Urinary bladder (tissue), 4 donors: ENCODE measurements around the gene SUCLG1. TPM values are rescaled to one million over a fixed set of nuclear protein-coding genes. Genes with fewer than 3 reads are reported as not detected.
A peak's percentile ranks its signal among the peaks of the same experiment; 100 is the strongest.
"Not testable (repeated sequence)": the region's sequence is repeated elsewhere in the genome, so short reads cannot be mapped to it uniquely, and the experiment has no call there.

Source experiments
- DNase-seq: peaks from one replicate; pipeline ENCODE4 v3.0.0-alpha.2; 2015; ENCODE audit errors: extremely low spot score
- H3K27ac ChIP-seq: one replicate; pipeline ENCODE4 v1.5.1; 2013; ENCODE audit warnings: low read depth, mild to moderate bottlenecking, moderate library complexity
- H3K36me3 ChIP-seq: one replicate; pipeline ENCODE4 v1.6.1; 2013; ENCODE audit warnings: mild to moderate bottlenecking, moderate library complexity; ENCODE audit not compliant: insufficient read depth
- H3K4me1 ChIP-seq: one replicate; pipeline ENCODE4 v1.6.1; 2013; ENCODE audit warnings: mild to moderate bottlenecking, moderate library complexity; ENCODE audit not compliant: insufficient read depth
- H3K4me3 ChIP-seq: one replicate; pipeline ENCODE4 v1.5.1; 2013; ENCODE audit warnings: low read depth, low read length
- WGBS: extraction: QIAGEN DNeasy Blood & Tissue Kit; methylation state at CpG from one replicate; pipeline ENCODE4 v1.1.7; 2013; 5-methylcytosine and 5-hydroxymethylcytosine counted together
- polyA plus RNA-seq: library from polyadenylated mRNA; stranded (reverse); fragments of 200-250 nt; gene quantifications from one replicate; pipeline ENCODE4 v1.2.3, GENCODE V29; 2013
- total RNA-seq: library from RNA; depleted of rRNA; stranded (reverse); fragments of >200 nt; gene quantifications from one replicate; pipeline ENCODE4 v1.2.3, GENCODE V29; 2014
- donor health status: healthy with polysubstance abuse.
- donor health status: healthy.

SUCLG1 gene
- total and polyA plus RNA-seq, 2 donors = 80.7 to 142 TPM

GRCh38 chr2:84482603-84483002 lies 23.5 kb upstream of the SUCLG1 start:
- WGBS = 62% methylated on average over 3 of the region's 3 CpGs
- no peak for DNase-seq
- Histone ChIP-seq H3K4me1 (no peaks in the 10 kb centered on the region), H3K27ac (no peak overlapping the region), H3K4me3 (no peak overlapping the region), H3K36me3 (no peaks in the 10 kb centered on the region)

DNA sequence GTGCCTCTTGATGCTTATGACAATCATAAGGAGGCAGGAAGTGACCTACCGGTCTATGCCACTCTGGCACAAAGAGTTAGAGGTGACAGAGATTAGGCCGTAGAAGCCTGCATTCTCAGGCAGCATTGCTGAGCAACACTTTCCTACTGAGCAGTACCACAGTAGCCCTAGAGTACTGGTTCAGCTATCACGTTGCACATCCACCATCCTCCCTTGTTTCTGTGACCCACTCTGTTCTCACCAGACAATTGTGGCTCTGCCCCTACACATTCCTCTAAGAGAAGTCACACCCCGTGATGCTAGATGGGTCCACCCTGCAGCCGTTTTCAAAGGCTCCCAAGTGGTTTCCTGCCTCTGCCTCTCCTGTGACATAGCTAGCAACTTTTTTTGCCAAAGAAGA lies 22.6 kb upstream of the SUCLG1 start:
- WGBS = 54% methylated on average over 5 of the region's 5 CpGs
- Histone ChIP-seq H3K4me1 (no peaks in the 10 kb centered on the region), H3K27ac (no peak overlapping the region), H3K36me3 (no peaks in the 10 kb centered on the region), H3K4me3 (no peak overlapping the region)
- DNase-seq = no peak

DNA sequence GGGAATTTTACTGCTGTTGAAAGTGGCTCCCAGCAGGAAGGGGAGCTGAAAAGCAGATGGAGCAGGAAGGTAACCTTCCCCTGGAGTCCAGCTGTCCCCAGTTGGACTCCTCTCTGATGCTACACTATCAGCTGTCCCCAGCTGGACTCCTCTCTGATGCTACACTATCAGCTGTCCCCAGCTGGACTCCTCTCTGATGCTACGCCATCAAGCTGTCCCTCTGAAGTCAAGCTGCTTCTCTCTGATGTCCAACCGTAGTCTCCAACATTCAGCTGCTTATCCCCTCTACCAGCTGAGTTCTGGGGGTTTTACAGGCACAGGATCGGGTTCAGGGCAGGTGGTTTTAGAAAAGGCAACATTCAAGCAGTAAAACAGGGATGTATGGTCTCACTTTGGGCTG lies 19.8 kb upstream of the SUCLG1 start:
- DNase-seq = no peak
- Histone ChIP-seq H3K27ac (no peak overlapping the region), H3K36me3 (no peaks in the 10 kb centered on the region), H3K4me3 (no peak overlapping the region), H3K4me1 (no peaks in the 10 kb centered on the region)
- 75% methylated on average over 3 of the region's 3 CpGs for WGBS

GRCh38 chr2:84477886-84478285 lies 18.8 kb upstream of the SUCLG1 start:
- DNase-seq = no peak
- Histone ChIP-seq H3K4me1 (no peaks in the 10 kb centered on the region), H3K4me3 (no peak overlapping the region), H3K36me3 (no peaks in the 10 kb centered on the region), H3K27ac (no peak overlapping the region)
- 29% methylated on average over 1 of the region's 1 CpG for WGBS

GRCh38 chr2:84474176-84474575 lies 15.1 kb upstream of the SUCLG1 start:
- Histone ChIP-seq H3K4me3 (no peak overlapping the region), H3K27ac (no peak overlapping the region), H3K4me1 (no peaks in the 10 kb centered on the region), H3K36me3 (no peaks in the 10 kb centered on the region)
- WGBS = 84% methylated on average over 4 of the region's 4 CpGs
- peak; percentile 39 for DNase-seq

GRCh38 chr2:84472856-84473565 lies 13.9 kb upstream of the SUCLG1 start:
- no peak for DNase-seq
- WGBS = 51% methylated on average over 6 of the region's 6 CpGs
- H3K27ac ChIP-seq = no peak overlapping the region
- no peaks in the 10 kb centered on the region for H3K4me1 ChIP-seq
- no peak overlapping the region for H3K4me3 ChIP-seq
- H3K36me3 ChIP-seq = no peaks in the 10 kb centered on the region

GRCh38 chr2:84472423-84472822 lies 13.3 kb upstream of the SUCLG1 start:
- H3K27ac ChIP-seq, H3K4me1 ChIP-seq, H3K4me3 ChIP-seq, H3K36me3 ChIP-seq, DNase-seq: not testable (repeated sequence)
- 19% methylated on average over 2 of the region's 2 CpGs for WGBS

- WGBS = 69% methylated on average over 1 of the region's 1 CpG
- DNase-seq = no peak
Observed at GRCh38 chr2:84467389-84467788, 8.3 kb upstream of the SUCLG1 start.

GRCh38 chr2:84461310-84461709 lies 2.2 kb upstream of the SUCLG1 start:
- Histone ChIP-seq H3K27ac (no peak overlapping the region), H3K4me3 (no peak overlapping the region), H3K36me3 (no peaks in the 10 kb centered on the region), H3K4me1 (no peaks in the 10 kb centered on the region)
- WGBS = 76% methylated on average over 3 of the region's 3 CpGs
- no peak for DNase-seq

More at GRCh38 chr2:84467389-84467788, 8.3 kb upstream of the SUCLG1 start:
- no peaks in the 10 kb centered on the region for H3K4me1 ChIP-seq
- no peaks in the 10 kb centered on the region for H3K36me3 ChIP-seq
- no peak overlapping the region for H3K27ac ChIP-seq
- no peak overlapping the region for H3K4me3 ChIP-seq

GRCh38 chr2:84460670-84461069 lies 1.6 kb upstream of the SUCLG1 start:
- Histone ChIP-seq H3K27ac (no peak overlapping the region), H3K4me3 (no peak overlapping the region), H3K36me3 (no peaks in the 10 kb centered on the region), H3K4me1 (no peaks in the 10 kb centered on the region)
- WGBS = 71% methylated on average over 2 of the region's 2 CpGs
- DNase-seq = no peak

GRCh38 chr2:84459944-84460429 lies 907 bp upstream of the SUCLG1 start:
- no peak overlapping the region for H3K27ac ChIP-seq
- WGBS = 11% methylated on average over 4 of the region's 4 CpGs
- no peaks in the 10 kb centered on the region for H3K36me3 ChIP-seq
- H3K4me3 ChIP-seq = peak overlapping the region; percentile 93
- no peaks in the 10 kb centered on the region for H3K4me1 ChIP-seq
- no peak for DNase-seq

GRCh38 chr2:84458551-84459017 lies 496 bp downstream of the SUCLG1 start:
- Histone ChIP-seq H3K4me1 (peaks cover 2% of the 10 kb centered on the region), H3K27ac (peak overlapping the region; percentile 90), H3K4me3 (peak overlapping the region; percentile 93), H3K36me3 (no peaks in the 10 kb centered on the region)
- WGBS = under 1% methylated on average over 16 of the region's 16 CpGs
- DNase-seq = no peak

DNA sequence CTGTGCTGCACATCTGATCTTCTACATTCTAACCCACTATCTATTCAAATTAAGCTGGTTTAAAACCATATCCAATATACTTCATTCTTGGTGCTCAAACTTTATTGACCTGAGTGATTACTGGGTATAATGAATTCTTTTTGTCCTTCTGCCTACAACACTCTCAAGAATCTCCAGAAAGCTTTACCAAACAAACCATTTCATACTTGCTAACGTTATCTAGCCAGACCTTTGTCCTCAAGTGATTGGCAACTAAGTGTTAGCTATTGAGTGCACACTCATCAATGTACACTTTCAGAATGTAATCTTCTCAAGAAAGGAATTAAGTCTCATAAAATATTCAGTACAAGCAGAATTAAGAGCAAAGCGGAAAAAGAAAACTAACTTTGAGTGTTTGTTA lies 1.4 kb downstream of the SUCLG1 start:
- H3K27ac ChIP-seq = no peak overlapping the region
- H3K4me1 ChIP-seq = peaks cover 2% of the 10 kb centered on the region
- no peaks in the 10 kb centered on the region for H3K36me3 ChIP-seq
- WGBS = 66% methylated on average over 2 of the region's 2 CpGs
- DNase-seq = no peak
- no peak overlapping the region for H3K4me3 ChIP-seq

- WGBS = 70% methylated on average over 4 of the region's 4 CpGs
- H3K27ac ChIP-seq = no peak overlapping the region
- peaks cover 5% of the 10 kb centered on the region for H3K4me1 ChIP-seq
- DNase-seq = no peak
- H3K4me3 ChIP-seq = no peak overlapping the region
- no peaks in the 10 kb centered on the region for H3K36me3 ChIP-seq
Observed at GRCh38 chr2:84456156-84456555, 2.9 kb downstream of the SUCLG1 start.
